Adrenal gland (tissue), 12 donors: ENCODE results near the gene EEF1AKMT1. TPM values are rescaled to one million over a fixed set of nuclear protein-coding genes. Genes with fewer than 3 reads are reported as not detected.

Experiments
- DNase-seq, 7 donors: peaks; one replicate each; pipeline ENCODE4 v3.0.0-alpha.2; 2019 to 2020
- H3K27ac ChIP-seq, 5 donors: fragments of 200-600 bp; sonication (generic) in 4 of 5; 1 replicate in 3 of 5; 2 replicates in 2 of 5; pipeline versions ENCODE4 v1.5.1 to v1.8.0; 2016 to 2020; ENCODE audit warnings: mild to moderate bottlenecking in 1 of 5
- H3K27me3 ChIP-seq: fragments of 200-600 bp; 2 replicates; pipeline ENCODE4 v1.8.0; 2021
- H3K36me3 ChIP-seq, 2 donors: fragments of 200-600 bp; replicated peaks in 1 of 2; 1 replicate in 1 of 2; 2 replicates in 1 of 2; pipeline versions ENCODE4 v1.5.1 to v1.8.0; 2018 to 2022
- H3K4me1 ChIP-seq, 2 donors: fragments of 200-600 bp; replicated peaks in 1 of 2; 1 replicate in 1 of 2; 2 replicates in 1 of 2; pipeline versions ENCODE4 v1.5.1 to v1.8.0; 2018 to 2021
- H3K4me3 ChIP-seq, 4 donors: fragments of 200-600 bp; sonication (generic) in 3 of 4; one replicate each; pipeline ENCODE4 v1.5.1; 2016 to 2018
- H3K9me3 ChIP-seq, 3 donors: fragments of 200-600 bp; sonication (generic) in 1 of 3; replicated peaks in 1 of 3; 1 replicate in 2 of 3; 2 replicates in 1 of 3; pipeline versions ENCODE4 v1.5.1 to v1.8.0; 2016 to 2021
- POLR2A ChIP-seq, 2 donors: fragments of 450-650 bp; IDR thresholded peaks; one replicate each; pipeline ENCODE4 v1.6.1; 2017; ENCODE audit warnings: antibody characterized with exemption in 2 of 2, mild to moderate bottlenecking in 2 of 2, moderate library complexity in 1 of 2
- WGBS, 4 donors: extraction: QIAGEN DNeasy Blood & Tissue Kit in 2 of 4; methylation state at CpG; one replicate each; pipeline versions ENCODE4 v1.1.5 to v1.1.7; 2013 to 2017; 5-methylcytosine and 5-hydroxymethylcytosine counted together
- intact Hi-C, 2 donors: fragments of 100-400 bp; cut with DNase I; formaldehyde crosslinking; loops; one replicate each; pipeline versions ENCODE4 v1.14.1 to v1.15.0; 2022 to 2023
- polyA plus RNA-seq, 3 donors: library from polyadenylated mRNA; stranded (reverse); fragments of 200-250 nt in 2 of 3; fragments of 350-450 nt in 1 of 3; fragmentation: Illumina TruSeq in 1 of 3; extraction: RNeasy Lipid Tissue Mini Kit (QIAGEN cat#74804) in 1 of 3; gene quantifications; one replicate each; pipeline ENCODE4 v1.2.3, GENCODE V29; 2013 to 2014
- total RNA-seq, 9 donors: library from RNA; depleted of rRNA in 4 of 9; stranded (reverse); fragments of >200 nt in 4 of 9; fragments of 120-200 nt in 1 of 9; fragmentation: NEBNext Ultra II Directional in 1 of 9; extraction: Animal tissue kit (Norgen Biotek cat#: 25700) in 1 of 9; gene quantifications; one replicate each; pipeline versions ENCODE4 v1.1.0 to v1.2.4, GENCODE V29; 2013 to 2023
- TF ChIP-seq, protein P1 (sequence below), 6 experiments: fragments of 450-650 bp in 4 of 6; fragments of 200-600 bp in 2 of 6; sonication (generic) in 1 of 6; IDR thresholded peaks; 1 replicate in 5 of 6; 2 replicates in 1 of 6; pipeline versions ENCODE4 v1.5.1 to v1.8.0; 2016 to 2021; ENCODE audit warnings: antibody characterized with exemption in 6 of 6, mild to moderate bottlenecking in 2 of 6, moderate library complexity in 1 of 6
- donor health status: healthy with polysubstance abuse.
- donor health status: Bipolar disorder and iron deficiency.
- donor health status: DM: yes; HTN: yes; CAD: no.
- donor health status: DM: no; HTN: no; CAD: no.
- donor health status: DM: no; HTN: no; CAD: no.
- donor health status: DM: yes; HTN: yes; CAD: no.

The EEF1AKMT1 gene
- total and polyA plus RNA-seq, 12 donors = 6.8 to 20.0 (median 13.8) TPM

DNA sequence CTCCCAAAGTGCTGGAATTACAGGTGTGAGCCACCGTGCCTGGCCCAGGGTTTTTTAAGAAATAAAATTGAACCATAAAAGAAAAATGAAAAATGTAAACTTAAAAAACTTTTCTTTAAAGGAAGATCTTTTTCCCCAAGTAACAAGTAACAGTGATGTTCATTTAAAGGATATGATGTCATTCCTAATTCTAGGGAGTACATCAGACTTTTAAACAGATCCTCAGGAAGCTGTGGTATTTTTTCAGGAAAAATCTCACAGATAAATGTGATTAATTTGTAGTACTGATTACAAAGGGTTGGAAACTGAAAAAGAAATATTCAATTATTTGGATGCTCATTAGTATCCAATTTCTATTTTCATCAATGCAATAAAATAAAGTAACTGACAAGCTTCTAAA is 14.6 kb upstream of the EEF1AKMT1 start:
- Histone ChIP-seq H3K36me3 (peaks cover 0 to 7% of the 10 kb centered on the region in 2 donors), H3K4me3 (no peak overlapping the region), H3K4me1 (peaks cover 10 to 12% of the 10 kb centered on the region in 2 donors), H3K9me3 (no peaks in the 10 kb centered on the region), H3K27ac (no peak overlapping the region), H3K27me3 (no peaks in the 10 kb centered on the region)
- TF ChIP-seq, protein P1, sequence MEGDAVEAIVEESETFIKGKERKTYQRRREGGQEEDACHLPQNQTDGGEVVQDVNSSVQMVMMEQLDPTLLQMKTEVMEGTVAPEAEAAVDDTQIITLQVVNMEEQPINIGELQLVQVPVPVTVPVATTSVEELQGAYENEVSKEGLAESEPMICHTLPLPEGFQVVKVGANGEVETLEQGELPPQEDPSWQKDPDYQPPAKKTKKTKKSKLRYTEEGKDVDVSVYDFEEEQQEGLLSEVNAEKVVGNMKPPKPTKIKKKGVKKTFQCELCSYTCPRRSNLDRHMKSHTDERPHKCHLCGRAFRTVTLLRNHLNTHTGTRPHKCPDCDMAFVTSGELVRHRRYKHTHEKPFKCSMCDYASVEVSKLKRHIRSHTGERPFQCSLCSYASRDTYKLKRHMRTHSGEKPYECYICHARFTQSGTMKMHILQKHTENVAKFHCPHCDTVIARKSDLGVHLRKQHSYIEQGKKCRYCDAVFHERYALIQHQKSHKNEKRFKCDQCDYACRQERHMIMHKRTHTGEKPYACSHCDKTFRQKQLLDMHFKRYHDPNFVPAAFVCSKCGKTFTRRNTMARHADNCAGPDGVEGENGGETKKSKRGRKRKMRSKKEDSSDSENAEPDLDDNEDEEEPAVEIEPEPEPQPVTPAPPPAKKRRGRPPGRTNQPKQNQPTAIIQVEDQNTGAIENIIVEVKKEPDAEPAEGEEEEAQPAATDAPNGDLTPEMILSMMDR (IDR thresholded peaks at IDR 0.05) = no peak
- no peak for TF ChIP-seq POLR2A (IDR thresholded peaks at IDR 0.05)
- no peak for DNase-seq
- intact Hi-C loops = no loop called here
- WGBS, 4 donors = 89 to 98% (median 95%) methylated on average over 1 of the region's 1 CpG

DNA sequence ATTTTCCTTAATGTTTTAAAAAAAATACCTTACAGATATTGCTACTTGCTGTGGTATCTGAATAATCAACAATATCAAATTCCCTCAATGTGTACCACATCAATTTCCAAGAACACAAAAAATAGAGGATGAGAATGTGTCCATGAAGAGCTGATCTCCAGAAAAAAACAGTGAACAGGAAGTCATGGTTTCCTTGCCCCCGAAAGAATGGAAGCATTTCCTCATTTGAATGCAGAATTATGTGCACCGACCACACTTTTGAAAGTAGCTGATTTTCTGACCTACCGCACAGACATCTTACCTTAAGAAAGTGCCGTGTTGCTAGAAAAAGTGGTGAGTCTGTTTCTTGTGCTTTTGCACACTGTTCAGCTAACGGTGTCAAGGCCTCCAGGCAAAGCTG is 13.4 kb upstream of the EEF1AKMT1 start:
- intact Hi-C loops = no loop called here
- Histone ChIP-seq H3K36me3 (peaks cover 0 to 7% of the 10 kb centered on the region in 2 donors), H3K27ac (peak overlapping the region in 1 of 5 donors; percentile 38), H3K4me3 (no peak overlapping the region), H3K4me1 (peaks cover 10 to 12% of the 10 kb centered on the region in 2 donors), H3K27me3 (no peaks in the 10 kb centered on the region), H3K9me3 (no peaks in the 10 kb centered on the region)
- WGBS, 4 donors = 25 to 40% (median 30%) methylated on average over 5 of the region's 5 CpGs
- peak in 6 of 7 donors; percentile 29 to 47 (median 41) for DNase-seq
- no peak for TF ChIP-seq POLR2A (IDR thresholded peaks at IDR 0.05)
- TF ChIP-seq, protein P1 (IDR thresholded peaks at IDR 0.05) = no peak

DNA sequence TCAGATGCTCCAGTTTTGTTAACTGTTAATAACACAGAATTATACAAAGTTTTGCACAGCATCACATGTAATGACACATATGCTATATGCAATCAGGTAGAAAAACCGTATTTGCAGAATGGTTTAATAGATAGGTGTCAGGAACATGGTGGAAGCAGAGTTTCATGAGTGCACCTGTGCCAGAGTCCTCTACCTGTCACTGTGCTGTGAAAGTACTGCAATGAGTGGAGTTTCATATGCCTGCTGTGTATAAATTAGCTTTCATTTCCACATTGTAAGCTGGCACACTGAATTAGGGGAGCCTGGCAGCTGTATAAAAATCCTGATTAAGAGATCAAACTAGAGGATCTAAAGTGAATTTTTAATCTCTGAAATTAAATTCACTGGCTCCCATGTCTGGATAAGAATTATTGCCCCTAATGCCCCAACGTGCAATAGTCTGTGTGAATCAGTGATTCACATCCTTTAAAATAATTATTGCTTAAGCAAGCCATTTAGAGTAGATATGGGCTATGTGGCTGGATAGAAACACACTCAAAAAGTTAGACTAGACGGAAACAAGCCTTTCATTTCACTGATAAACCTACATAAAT is 8.5 kb upstream of the EEF1AKMT1 start:
- intact Hi-C loops = no loop called here
- H3K4me3 ChIP-seq = no peak overlapping the region
- H3K9me3 ChIP-seq = no peaks in the 10 kb centered on the region
- DNase-seq = no peak
- no peak overlapping the region for H3K27ac ChIP-seq
- TF ChIP-seq, protein P1 (IDR thresholded peaks at IDR 0.05) = no peak
- TF ChIP-seq POLR2A (IDR thresholded peaks at IDR 0.05) = no peak
- 71 to 90% (median 80%) methylated on average over 3 of the region's 3 CpGs for WGBS, 4 donors
- H3K4me1 ChIP-seq = peaks cover 3 to 4% of the 10 kb centered on the region in 2 donors
- peaks cover 0 to 4% of the 10 kb centered on the region in 2 donors for H3K36me3 ChIP-seq
- H3K27me3 ChIP-seq = no peaks in the 10 kb centered on the region

DNA sequence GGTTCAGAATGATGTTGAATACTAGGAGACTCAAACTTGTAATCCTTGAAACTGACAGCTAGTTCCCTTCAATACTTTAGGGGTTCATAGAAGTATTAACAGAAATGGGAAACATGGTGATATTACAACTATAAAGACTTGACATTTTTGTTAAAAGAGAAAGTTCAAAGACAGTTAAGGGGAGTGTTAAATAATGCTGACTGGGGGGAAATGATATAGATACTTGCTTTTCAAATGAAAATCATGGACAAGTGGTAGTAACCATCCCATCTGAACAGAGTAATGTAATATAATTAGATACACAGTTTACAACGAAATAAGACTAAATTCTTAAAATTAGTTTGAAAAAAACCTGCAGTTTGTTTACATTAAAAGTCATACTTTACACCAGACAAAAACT is 6.6 kb upstream of the EEF1AKMT1 start:
- 86 to 91% (median 86%) methylated on average over 1 of the region's 1 CpG for WGBS, 4 donors
- H3K4me1 ChIP-seq = no peaks in the 10 kb centered on the region
- intact Hi-C loops = no loop called here
- H3K27me3 ChIP-seq = no peaks in the 10 kb centered on the region
- H3K36me3 ChIP-seq = peaks cover 0 to 4% of the 10 kb centered on the region in 2 donors
- TF ChIP-seq, protein P1 (IDR thresholded peaks at IDR 0.05) = no peak
- no peak for TF ChIP-seq POLR2A (IDR thresholded peaks at IDR 0.05)
- no peaks in the 10 kb centered on the region for H3K9me3 ChIP-seq
- H3K4me3 ChIP-seq = no peak overlapping the region
- DNase-seq = no peak
- H3K27ac ChIP-seq = no peak overlapping the region
